Ascending aorta (tissue), 2 donors: ENCODE measurements around the gene CCDC9. TPM values are rescaled to one million over a fixed set of nuclear protein-coding genes. Genes with fewer than 3 reads are reported as not detected.
"Not testable (repeated sequence)": the region's sequence is repeated elsewhere in the genome, so short reads cannot be mapped to it uniquely, and the experiment has no call there.

Experiments
- DNase-seq, 2 donors: peaks; one replicate each; pipeline ENCODE4 v3.0.0-alpha.2; 2019; ENCODE audit warnings: low spot score in 2 of 2
- H3K27ac ChIP-seq, 2 donors: fragments of 200-600 bp; sonication (generic); one replicate each; pipeline ENCODE4 v1.5.1; 2016 to 2017; ENCODE audit warnings: mild to moderate bottlenecking in 1 of 2
- H3K27me3 ChIP-seq: fragments of 200-600 bp; sonication (generic); one replicate; pipeline ENCODE4 v1.5.1; 2017
- H3K36me3 ChIP-seq, 2 donors: fragments of 200-600 bp; sonication (generic); one replicate each; pipeline ENCODE4 v1.5.1; 2016
- H3K4me1 ChIP-seq, 2 donors: fragments of 200-600 bp; sonication (generic); one replicate each; pipeline ENCODE4 v1.5.1; 2016 to 2017; ENCODE audit warnings: mild to moderate bottlenecking in 1 of 2
- H3K4me3 ChIP-seq, 2 donors: fragments of 200-600 bp; sonication (generic); one replicate each; pipeline ENCODE4 v1.5.1; 2016 to 2017; ENCODE audit warnings: mild to moderate bottlenecking in 1 of 2
- H3K9me3 ChIP-seq, 2 donors: fragments of 200-600 bp; sonication (generic); one replicate each; pipeline ENCODE4 v1.5.1; 2016
- CTCF ChIP-seq, 3 experiments: fragments of 200-600 bp in 2 of 3; fragments of 450-650 bp in 1 of 3; sonication (generic) in 2 of 3; IDR thresholded peaks; one replicate each; pipeline ENCODE4 v1.5.1; 2016 to 2019; ENCODE audit warnings: antibody characterized with exemption in 3 of 3, mild to moderate bottlenecking in 1 of 3, moderate library complexity in 1 of 3
- intact Hi-C: fragments of 100-400 bp; cut with DNase I; formaldehyde crosslinking; loops from one replicate; pipeline ENCODE4 v1.15.1; 2023
- total RNA-seq: library from RNA; depleted of rRNA; stranded (reverse); fragments of >200 nt; gene quantifications from one replicate; pipeline ENCODE4 v1.1.0, GENCODE V29; 2016

Gene CCDC9
- total RNA-seq, 1 donor from 2014 or later = 45.3 TPM

- no peak for DNase-seq
- H3K9me3 ChIP-seq = no peaks in the 10 kb centered on the region
- H3K4me1 ChIP-seq = peaks cover 3 to 45% of the 10 kb centered on the region in 2 donors
- H3K27me3 ChIP-seq = no peaks in the 10 kb centered on the region
- peak overlapping the region; percentile 87 to 88 for H3K27ac ChIP-seq
- H3K4me3 ChIP-seq = no peak overlapping the region
- intact Hi-C loops = loop anchor here (10.0 kb wide), 1 partner anchor 415 kb away; no protein-coding TSS in a partner anchor
- peak in 2 of 3 experiments; percentile 23 to 26 for TF ChIP-seq CTCF (IDR thresholded peaks at IDR 0.05)
- no peaks in the 10 kb centered on the region for H3K36me3 ChIP-seq
Observed at GRCh38 chr19:47280183-47280797, 24.0 kb downstream of the CCDC9 start.

GRCh38 chr19:47283405-47284059 lies 27.2 kb downstream of the CCDC9 start:
- no peaks in the 10 kb centered on the region for H3K9me3 ChIP-seq
- no peaks in the 10 kb centered on the region for H3K36me3 ChIP-seq
- H3K4me1 ChIP-seq = peaks cover 0 to 21% of the 10 kb centered on the region in 2 donors
- H3K27me3 ChIP-seq = no peaks in the 10 kb centered on the region
- intact Hi-C loops = loop anchor here (10.0 kb wide), 1 partner anchor 411 kb away; no protein-coding TSS in a partner anchor
- no peak overlapping the region for H3K27ac ChIP-seq
- no peak for DNase-seq
- no peak for TF ChIP-seq CTCF (IDR thresholded peaks at IDR 0.05)
- H3K4me3 ChIP-seq = no peak overlapping the region

GRCh38 chr19:47284324-47284899 lies 28.1 kb downstream of the CCDC9 start:
- H3K27me3 ChIP-seq = no peaks in the 10 kb centered on the region
- no peaks in the 10 kb centered on the region for H3K36me3 ChIP-seq
- intact Hi-C loops = loop anchor here (10.0 kb wide), 1 partner anchor 410 kb away; no protein-coding TSS in a partner anchor
- H3K4me3 ChIP-seq = no peak overlapping the region
- no peak for DNase-seq
- TF ChIP-seq CTCF (IDR thresholded peaks at IDR 0.05) = peak; percentile 72 to 96 (median 90)
- no peaks in the 10 kb centered on the region for H3K9me3 ChIP-seq
- H3K27ac ChIP-seq = no peak overlapping the region
- peaks cover 1 to 19% of the 10 kb centered on the region in 2 donors for H3K4me1 ChIP-seq

- H3K4me3 ChIP-seq = no peak overlapping the region
- no peaks in the 10 kb centered on the region for H3K4me1 ChIP-seq
- intact Hi-C loops = loop anchor here (1.0 kb wide), 1 partner anchor 95 kb away; no protein-coding TSS in a partner anchor
- H3K9me3 ChIP-seq = no peaks in the 10 kb centered on the region
- DNase-seq = peak in 1 of 2 donors; percentile 86
- TF ChIP-seq CTCF (IDR thresholded peaks at IDR 0.05) = peak; percentile 72 to 75 (median 73)
- H3K27me3 ChIP-seq = no peaks in the 10 kb centered on the region
- peaks cover 0 to 15% of the 10 kb centered on the region in 2 donors for H3K36me3 ChIP-seq
- no peak overlapping the region for H3K27ac ChIP-seq
Observed at GRCh38 chr19:47296036-47296435, 39.7 kb downstream of the CCDC9 start.

GRCh38 chr19:47300867-47301266 lies 44.5 kb downstream of the CCDC9 start:
- intact Hi-C loops, H3K4me1 ChIP-seq, H3K27me3 ChIP-seq, H3K36me3 ChIP-seq, H3K9me3 ChIP-seq, DNase-seq, H3K27ac ChIP-seq, H3K4me3 ChIP-seq: not testable (repeated sequence)

GRCh38 chr19:47302249-47302648 lies 45.9 kb downstream of the CCDC9 start:
- intact Hi-C loops = no loop called here
- DNase-seq = no peak
- Histone ChIP-seq H3K4me3 (no peak overlapping the region), H3K27me3 (no peaks in the 10 kb centered on the region), H3K36me3 (no peaks in the 10 kb centered on the region), H3K9me3 (no peaks in the 10 kb centered on the region), H3K4me1 (peaks cover 0 to 5% of the 10 kb centered on the region in 2 donors), H3K27ac (no peak overlapping the region)
- TF ChIP-seq CTCF (IDR thresholded peaks at IDR 0.05) = no peak
